Nephron (organoid): ENCODE measurements around the gene STEAP1B.
A peak's percentile ranks its signal among the peaks of the same experiment; 100 is the strongest.
"Not testable (repeated sequence)": the region's sequence is repeated elsewhere in the genome, so short reads cannot be mapped to it uniquely, and the experiment has no call there.

Source experiments
- H3K27ac Mint-ChIP-seq, 3 experiments: 2 replicates each; pipeline ENCODE4 v1.8.0; 2020; ENCODE audit warnings: mixed read lengths in 3 of 3, mild to moderate bottlenecking in 2 of 3, moderate library complexity in 1 of 3
- H3K27me3 Mint-ChIP-seq: 2 replicates; pipeline ENCODE4 v1.8.0; 2021; ENCODE audit warnings: low read depth, mild to moderate bottlenecking, moderate library complexity, mixed read lengths
- H3K36me3 Mint-ChIP-seq: 2 replicates; pipeline ENCODE4 v1.8.0; 2020; ENCODE audit warnings: low read depth, mixed read lengths
- H3K4me1 Mint-ChIP-seq: 2 replicates; pipeline ENCODE4 v1.8.0; 2020; ENCODE audit warnings: mixed read lengths
- H3K4me3 Mint-ChIP-seq, 3 experiments: 2 replicates each; pipeline ENCODE4 v1.8.0; 2020; ENCODE audit warnings: mild to moderate bottlenecking in 3 of 3, mixed read lengths in 3 of 3, moderate library complexity in 2 of 3
- H3K9me3 Mint-ChIP-seq: 2 replicates; pipeline ENCODE4 v1.8.0; 2020; ENCODE audit warnings: mixed read lengths
- TF ChIP-seq, protein P1 (sequence below), 3 experiments: fragments of 200-600 bp; sonication (generic); IDR thresholded peaks; one replicate each; pipeline ENCODE4 v1.5.0; 2021; ENCODE audit warnings: antibody characterized with exemption in 3 of 3; ENCODE audit not compliant: unreplicated experiment in 3 of 3

The STEAP1B gene

DNA sequence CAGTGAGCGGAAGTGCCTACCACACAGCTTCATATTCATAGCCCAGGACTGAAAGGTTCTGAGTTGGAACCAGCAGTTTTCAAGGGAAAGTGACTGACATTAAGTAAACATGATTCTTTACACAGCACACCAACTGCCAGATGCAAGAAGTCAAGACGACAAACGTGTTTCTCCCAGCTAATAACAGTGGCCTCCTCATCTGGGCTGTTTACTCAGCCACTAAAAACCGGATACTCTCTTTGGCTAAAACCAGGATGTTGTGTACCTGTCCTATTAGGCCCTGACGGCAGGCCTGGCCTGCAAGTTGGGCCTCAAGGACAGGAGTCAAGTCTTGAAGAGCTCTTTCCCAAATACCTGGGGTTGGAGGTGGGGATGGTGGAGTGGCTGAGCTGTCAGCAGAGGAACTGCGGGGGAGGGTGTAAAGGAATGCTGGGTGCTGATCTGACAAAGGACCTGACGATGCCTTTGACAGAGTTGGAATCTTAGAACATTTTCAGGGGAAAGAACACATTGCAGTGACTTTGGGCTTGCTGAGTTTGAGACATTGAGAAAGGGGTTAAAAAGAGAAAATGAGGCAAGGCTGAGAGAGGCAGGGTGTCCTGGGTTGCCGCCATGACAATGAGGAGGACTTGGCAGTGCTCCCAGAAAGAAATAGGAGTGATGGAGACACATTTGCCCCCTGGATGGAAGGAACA is 57.7 kb downstream of the STEAP1B start:
- H3K4me1 Mint-ChIP-seq = peaks cover 42% of the 10 kb centered on the region
- H3K27ac Mint-ChIP-seq = peak overlapping the region in 1 of 3 experiments; percentile 23
- H3K36me3 Mint-ChIP-seq = no peaks in the 10 kb centered on the region
- peaks cover 4% of the 10 kb centered on the region for H3K27me3 Mint-ChIP-seq
- H3K9me3 Mint-ChIP-seq = peaks cover 9% of the 10 kb centered on the region
- TF ChIP-seq, protein P1, sequence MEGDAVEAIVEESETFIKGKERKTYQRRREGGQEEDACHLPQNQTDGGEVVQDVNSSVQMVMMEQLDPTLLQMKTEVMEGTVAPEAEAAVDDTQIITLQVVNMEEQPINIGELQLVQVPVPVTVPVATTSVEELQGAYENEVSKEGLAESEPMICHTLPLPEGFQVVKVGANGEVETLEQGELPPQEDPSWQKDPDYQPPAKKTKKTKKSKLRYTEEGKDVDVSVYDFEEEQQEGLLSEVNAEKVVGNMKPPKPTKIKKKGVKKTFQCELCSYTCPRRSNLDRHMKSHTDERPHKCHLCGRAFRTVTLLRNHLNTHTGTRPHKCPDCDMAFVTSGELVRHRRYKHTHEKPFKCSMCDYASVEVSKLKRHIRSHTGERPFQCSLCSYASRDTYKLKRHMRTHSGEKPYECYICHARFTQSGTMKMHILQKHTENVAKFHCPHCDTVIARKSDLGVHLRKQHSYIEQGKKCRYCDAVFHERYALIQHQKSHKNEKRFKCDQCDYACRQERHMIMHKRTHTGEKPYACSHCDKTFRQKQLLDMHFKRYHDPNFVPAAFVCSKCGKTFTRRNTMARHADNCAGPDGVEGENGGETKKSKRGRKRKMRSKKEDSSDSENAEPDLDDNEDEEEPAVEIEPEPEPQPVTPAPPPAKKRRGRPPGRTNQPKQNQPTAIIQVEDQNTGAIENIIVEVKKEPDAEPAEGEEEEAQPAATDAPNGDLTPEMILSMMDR (IDR thresholded peaks at IDR 0.05; ENCODE audit: unreplicated experiment in 3 of 3) = no peak
- no peak overlapping the region for H3K4me3 Mint-ChIP-seq

DNA sequence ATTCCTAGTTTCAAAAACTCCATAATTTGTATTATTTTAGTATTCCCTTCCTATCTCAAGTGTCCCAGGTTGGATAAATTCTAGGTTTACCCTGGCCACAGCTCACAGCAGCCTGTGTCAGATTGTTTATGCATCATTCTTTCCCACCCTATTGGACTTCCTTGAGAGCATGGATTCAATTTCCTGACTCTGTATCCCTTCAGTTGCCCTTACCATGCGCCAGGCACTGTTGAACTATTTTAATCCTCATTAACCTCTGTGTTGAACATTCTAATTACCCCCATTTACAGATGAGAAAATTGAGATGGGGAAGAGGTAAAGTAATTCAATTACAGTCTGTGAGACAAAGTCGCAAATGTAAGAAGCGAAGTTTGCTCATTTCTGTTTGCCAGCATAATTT is 58.8 kb downstream of the STEAP1B start:
- Mint-ChIP-seq H3K4me1 (peaks cover 42% of the 10 kb centered on the region), H3K9me3 (peaks cover 16% of the 10 kb centered on the region), H3K27me3 (peaks cover 4% of the 10 kb centered on the region), H3K36me3 (no peaks in the 10 kb centered on the region), H3K4me3 (no peak overlapping the region), H3K27ac (no peak overlapping the region)
- TF ChIP-seq, protein P1 (IDR thresholded peaks at IDR 0.05; ENCODE audit: unreplicated experiment in 3 of 3) = no peak

DNA sequence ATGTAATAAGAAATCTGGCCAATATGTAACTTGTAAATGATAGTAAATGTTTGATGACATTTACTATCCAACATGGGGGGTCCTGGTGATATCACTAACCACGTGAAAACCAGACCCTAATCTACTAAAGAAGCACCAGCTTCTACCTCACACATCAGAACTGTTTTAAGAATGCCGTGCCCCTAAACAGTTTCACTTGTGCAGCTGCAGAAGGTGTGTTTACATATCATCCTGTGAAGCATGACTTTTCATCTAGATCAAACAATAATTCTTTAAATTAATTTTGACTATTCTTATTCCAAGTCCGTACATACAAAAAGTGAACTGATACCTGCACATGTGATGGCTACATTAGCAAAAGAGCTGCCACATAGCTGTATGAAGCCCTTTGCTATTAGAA is 61.0 kb downstream of the STEAP1B start:
- H3K4me1 Mint-ChIP-seq = peaks cover 21% of the 10 kb centered on the region
- H3K27me3 Mint-ChIP-seq = peaks cover 4% of the 10 kb centered on the region
- no peak overlapping the region for H3K27ac Mint-ChIP-seq
- H3K9me3 Mint-ChIP-seq = peaks cover 16% of the 10 kb centered on the region
- no peaks in the 10 kb centered on the region for H3K36me3 Mint-ChIP-seq
- H3K4me3 Mint-ChIP-seq = no peak overlapping the region
- TF ChIP-seq, protein P1 (IDR thresholded peaks at IDR 0.05; ENCODE audit: unreplicated experiment in 3 of 3) = no peak

DNA sequence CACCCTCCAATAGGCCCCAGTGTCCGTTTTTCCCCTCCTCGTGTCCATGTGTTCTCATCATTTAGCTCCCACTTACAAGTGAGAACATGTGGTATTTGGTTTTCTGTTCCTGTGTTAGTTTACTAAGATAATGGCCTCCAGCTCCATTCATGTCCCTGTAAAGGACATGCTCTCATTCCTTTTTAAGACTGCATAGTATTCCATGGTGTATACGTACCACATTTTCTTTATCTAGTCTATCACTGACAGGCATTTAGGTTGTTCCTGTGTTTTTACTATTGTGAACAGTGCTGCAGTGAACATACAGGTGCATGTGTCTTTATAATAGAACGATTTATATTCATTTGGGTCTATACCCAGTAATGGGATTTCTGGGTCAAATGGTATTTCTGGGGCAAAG is 63.4 kb downstream of the STEAP1B start:
- not testable (repeated sequence) for H3K36me3 Mint-ChIP-seq, H3K27ac Mint-ChIP-seq
- peaks cover 16% of the 10 kb centered on the region for H3K9me3 Mint-ChIP-seq

DNA sequence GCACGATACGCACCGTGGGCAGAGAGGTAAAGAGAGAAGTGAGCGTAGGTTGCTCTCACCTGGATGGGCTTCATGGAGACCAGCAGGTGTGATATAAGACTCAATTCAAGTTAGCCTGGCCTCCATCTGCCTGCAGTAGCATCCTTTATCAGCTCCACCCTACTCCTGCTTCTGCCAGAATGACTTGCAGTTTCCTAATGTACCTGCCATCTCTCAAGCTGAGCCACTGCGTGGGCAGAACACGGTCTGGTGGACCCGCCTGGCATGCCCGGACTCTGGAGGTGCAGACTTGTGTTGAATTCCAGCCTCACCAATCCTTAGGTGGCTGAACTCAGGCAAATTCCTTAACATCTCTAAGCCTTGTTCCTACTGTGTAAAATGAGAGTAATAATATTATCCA is 64.3 kb downstream of the STEAP1B start:
- H3K36me3 Mint-ChIP-seq = no peaks in the 10 kb centered on the region
- H3K27me3 Mint-ChIP-seq = peaks cover 4% of the 10 kb centered on the region
- H3K9me3 Mint-ChIP-seq = peaks cover 16% of the 10 kb centered on the region
- TF ChIP-seq, protein P1 (IDR thresholded peaks at IDR 0.05; ENCODE audit: unreplicated experiment in 3 of 3) = no peak
- H3K27ac Mint-ChIP-seq = no peak overlapping the region
- no peak overlapping the region for H3K4me3 Mint-ChIP-seq
- H3K4me1 Mint-ChIP-seq = no peaks in the 10 kb centered on the region

More for the DNA sequence above, 63.4 kb downstream of the STEAP1B start:
- not testable (repeated sequence) for H3K27me3 Mint-ChIP-seq, H3K4me1 Mint-ChIP-seq, H3K4me3 Mint-ChIP-seq

DNA sequence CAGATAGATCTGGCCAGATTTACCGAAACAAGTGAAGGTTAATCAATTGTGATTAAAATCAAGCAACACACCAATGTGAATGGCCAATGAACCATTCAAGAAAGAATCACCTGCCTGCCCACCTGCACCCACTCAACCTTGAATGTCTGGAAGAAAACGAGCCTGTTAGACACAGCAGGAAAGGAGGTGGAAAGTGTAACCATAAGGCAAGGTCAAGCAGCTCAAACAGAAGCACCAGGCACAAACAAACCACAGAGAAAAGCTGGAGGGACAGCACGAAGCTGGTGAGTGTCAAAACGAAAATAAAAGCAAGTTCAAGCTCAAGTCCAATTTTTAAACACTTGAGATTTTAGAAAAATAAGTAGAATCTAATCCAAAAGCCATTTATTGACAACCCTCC is 64.9 kb downstream of the STEAP1B start:
- Mint-ChIP-seq H3K9me3 (peaks cover 16% of the 10 kb centered on the region), H3K27ac (no peak overlapping the region), H3K36me3 (no peaks in the 10 kb centered on the region), H3K4me1 (no peaks in the 10 kb centered on the region), H3K4me3 (no peak overlapping the region), H3K27me3 (peaks cover 4% of the 10 kb centered on the region)
- TF ChIP-seq, protein P1 (IDR thresholded peaks at IDR 0.05; ENCODE audit: unreplicated experiment in 3 of 3) = no peak
